ENCODE data around the gene C20orf96.

The C20orf96 gene

GRCh38 chr20:297925-298775 lies 7.6 kb upstream of the C20orf96 start:
- peak overlapping the region; percentile 99 for H3K4me3 ChIP-seq (ENCODE audit: low read depth, low read length)
- peak overlapping the region; percentile 94 for H3K27ac ChIP-seq (ENCODE audit: low read depth, low read length)
- H3K4me1 ChIP-seq (ENCODE audit: control insufficient read depth, insufficient read depth, low read length, unreplicated experiment), result peaks cover 24% of the 10 kb centered on the region
- no peaks in the 10 kb centered on the region for H3K27me3 ChIP-seq (ENCODE audit: insufficient read depth, low read length)
- peaks cover 6% of the 10 kb centered on the region; the same call in 1 of the 2 replicates for H3K36me3 ChIP-seq (ENCODE audit: insufficient read depth, low read length)
- H3K79me2 ChIP-seq (ENCODE audit: control insufficient read depth, insufficient read depth, low read length, unreplicated experiment), result peaks cover 43% of the 10 kb centered on the region
- H2AFZ ChIP-seq (ENCODE audit: low read length, unreplicated experiment), result peak overlapping the region; percentile 82

GRCh38 chr20:297098-297924 lies 6.8 kb upstream of the C20orf96 start, which contains the start of gene ZCCHC3:
TSS of gene ZCCHC3 (plus strand) at chr20:297570. CDS start at chr20:297587, 17 bp downstream.
- Histone ChIP-seq H3K79me2 (ENCODE audit: control insufficient read depth, insufficient read depth, low read length, unreplicated experiment) (peaks cover 43% of the 10 kb centered on the region), H3K27ac (ENCODE audit: low read depth, low read length) (peak within 1 kb of the TSS; percentile 94), H3K4me1 (ENCODE audit: control insufficient read depth, insufficient read depth, low read length, unreplicated experiment) (peaks cover 24% of the 10 kb centered on the region), H3K36me3 (ENCODE audit: insufficient read depth, low read length) (peaks cover 4% of the 10 kb centered on the region; the same call in 1 of the 2 replicates), H3K4me3 (ENCODE audit: low read depth, low read length) (peak within 1 kb of the TSS; percentile 99), H2AFZ (ENCODE audit: low read length, unreplicated experiment) (peak within 1 kb of the TSS; percentile 82), H3K27me3 (ENCODE audit: insufficient read depth, low read length) (no peaks in the 10 kb centered on the region)

GRCh38 chr20:295804-296203 lies 5.3 kb upstream of the C20orf96 start:
- Histone ChIP-seq H3K79me2 (ENCODE audit: control insufficient read depth, insufficient read depth, low read length, unreplicated experiment) (peaks cover 40% of the 10 kb centered on the region), H3K4me3 (ENCODE audit: low read depth, low read length) (peak overlapping the region; percentile 6; the same call in 1 of the 2 replicates), H3K27ac (ENCODE audit: low read depth, low read length) (no peak overlapping the region), H2AFZ (ENCODE audit: low read length, unreplicated experiment) (peak overlapping the region; percentile 16), H3K4me1 (ENCODE audit: control insufficient read depth, insufficient read depth, low read length, unreplicated experiment) (peaks cover 32% of the 10 kb centered on the region), H3K27me3 (ENCODE audit: insufficient read depth, low read length) (no peaks in the 10 kb centered on the region), H3K36me3 (ENCODE audit: insufficient read depth, low read length) (peaks cover 4% of the 10 kb centered on the region; the same call in 1 of the 2 replicates)

- Histone ChIP-seq H3K27me3 (ENCODE audit: insufficient read depth, low read length) (no peaks in the 10 kb centered on the region), H3K4me3 (ENCODE audit: low read depth, low read length) (no peak overlapping the region), H3K36me3 (ENCODE audit: insufficient read depth, low read length) (no peaks in the 10 kb centered on the region), H2AFZ (ENCODE audit: low read length, unreplicated experiment) (no peak overlapping the region), H3K4me1 (ENCODE audit: control insufficient read depth, insufficient read depth, low read length, unreplicated experiment) (peaks cover 23% of the 10 kb centered on the region), H3K79me2 (ENCODE audit: control insufficient read depth, insufficient read depth, low read length, unreplicated experiment) (peaks cover 29% of the 10 kb centered on the region), H3K27ac (ENCODE audit: low read depth, low read length) (no peak overlapping the region)
Observed at GRCh38 chr20:294602-295001, 4.1 kb upstream of the C20orf96 start.

- Histone ChIP-seq H3K27me3 (ENCODE audit: insufficient read depth, low read length) (no peaks in the 10 kb centered on the region), H3K27ac (ENCODE audit: low read depth, low read length) (no peak overlapping the region), H3K79me2 (ENCODE audit: control insufficient read depth, insufficient read depth, low read length, unreplicated experiment) (peaks cover 5% of the 10 kb centered on the region), H2AFZ (ENCODE audit: low read length, unreplicated experiment) (peak overlapping the region; percentile 99), H3K4me3 (ENCODE audit: low read depth, low read length) (peak overlapping the region; percentile 86), H3K36me3 (ENCODE audit: insufficient read depth, low read length) (no peaks in the 10 kb centered on the region), H3K4me1 (ENCODE audit: control insufficient read depth, insufficient read depth, low read length, unreplicated experiment) (peaks cover 19% of the 10 kb centered on the region)
Observed at GRCh38 chr20:289693-290083, 862 bp downstream of the C20orf96 start.

DNA sequence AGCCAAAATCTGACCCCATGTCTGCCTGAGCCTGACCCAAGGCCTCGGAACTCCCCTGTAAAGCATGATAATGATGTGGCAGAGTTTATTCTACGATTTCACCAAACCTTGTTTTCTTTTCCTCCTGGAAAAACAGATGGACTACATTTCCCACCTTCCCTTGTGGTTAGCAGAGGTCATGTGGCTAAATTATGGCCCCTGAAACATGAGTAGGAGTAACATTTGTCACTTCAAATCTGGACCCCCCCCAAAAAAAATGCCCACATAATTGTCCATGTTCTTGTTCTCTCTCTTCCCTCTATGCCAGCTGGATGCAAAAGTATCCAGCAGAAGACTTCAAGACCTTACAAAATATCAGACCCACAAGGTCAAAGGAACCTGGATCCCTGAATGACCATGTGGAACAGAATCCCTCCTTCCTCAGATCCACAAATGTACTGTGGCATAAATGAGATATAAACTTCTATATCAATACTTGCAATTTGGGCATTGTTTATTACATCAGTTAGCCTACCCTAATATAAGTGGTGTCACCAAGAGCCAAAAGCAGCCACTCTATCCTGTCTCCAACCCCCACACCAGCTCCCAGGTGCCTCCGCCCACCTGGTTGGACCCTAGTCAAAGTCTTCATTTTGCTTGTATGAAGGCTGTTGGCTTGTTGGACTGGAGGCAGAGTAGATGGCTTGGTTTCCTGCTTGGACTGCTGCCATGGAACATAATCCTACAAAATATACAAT lies 1.4 kb downstream of the C20orf96 start:
- H3K27ac ChIP-seq (ENCODE audit: low read depth, low read length), result no peak overlapping the region
- peaks cover 5% of the 10 kb centered on the region for H3K79me2 ChIP-seq (ENCODE audit: control insufficient read depth, insufficient read depth, low read length, unreplicated experiment)
- peaks cover 19% of the 10 kb centered on the region for H3K4me1 ChIP-seq (ENCODE audit: control insufficient read depth, insufficient read depth, low read length, unreplicated experiment)
- no peaks in the 10 kb centered on the region for H3K27me3 ChIP-seq (ENCODE audit: insufficient read depth, low read length)
- peak overlapping the region; percentile 86 for H3K4me3 ChIP-seq (ENCODE audit: low read depth, low read length)
- H2AFZ ChIP-seq (ENCODE audit: low read length, unreplicated experiment), result no peak overlapping the region
- no peaks in the 10 kb centered on the region for H3K36me3 ChIP-seq (ENCODE audit: insufficient read depth, low read length)

DNA sequence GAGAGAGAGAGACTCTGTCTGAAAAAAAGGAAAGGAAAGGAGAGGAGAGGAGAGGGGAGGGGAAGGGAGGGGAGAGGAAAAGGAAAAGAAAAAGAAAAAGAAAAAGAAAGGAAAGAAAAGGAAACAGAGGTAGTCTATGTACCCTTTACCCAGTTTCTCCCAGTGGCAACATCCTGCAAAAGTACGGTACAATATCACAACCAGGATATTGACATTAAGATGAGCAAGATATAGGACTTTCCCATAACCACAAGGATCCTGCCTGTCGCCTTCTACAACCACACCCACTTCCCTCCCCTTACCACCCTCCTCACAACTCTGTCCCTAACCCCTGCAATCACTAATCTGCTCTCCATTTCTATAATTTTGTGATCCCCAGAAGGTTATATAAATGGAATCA lies 4.0 kb downstream of the C20orf96 start:
- H3K79me2 ChIP-seq (ENCODE audit: control insufficient read depth, insufficient read depth, low read length, unreplicated experiment), result peaks cover 5% of the 10 kb centered on the region
- no peaks in the 10 kb centered on the region for H3K36me3 ChIP-seq (ENCODE audit: insufficient read depth, low read length)
- no peak overlapping the region for H3K27ac ChIP-seq (ENCODE audit: low read depth, low read length)
- H3K4me3 ChIP-seq (ENCODE audit: low read depth, low read length), result no peak overlapping the region
- H3K4me1 ChIP-seq (ENCODE audit: control insufficient read depth, insufficient read depth, low read length, unreplicated experiment), result peaks cover 15% of the 10 kb centered on the region
- H2AFZ ChIP-seq (ENCODE audit: low read length, unreplicated experiment), result no peak overlapping the region
- H3K27me3 ChIP-seq (ENCODE audit: insufficient read depth, low read length), result no peaks in the 10 kb centered on the region

GRCh38 chr20:284172-284571 lies 6.4 kb downstream of the C20orf96 start:
- peaks cover 1% of the 10 kb centered on the region for H3K4me1 ChIP-seq (ENCODE audit: control insufficient read depth, insufficient read depth, low read length, unreplicated experiment)
- no peaks in the 10 kb centered on the region for H3K36me3 ChIP-seq (ENCODE audit: insufficient read depth, low read length)
- H2AFZ ChIP-seq (ENCODE audit: low read length, unreplicated experiment), result no peak overlapping the region
- H3K27ac ChIP-seq (ENCODE audit: low read depth, low read length), result no peak overlapping the region
- no peak overlapping the region for H3K4me3 ChIP-seq (ENCODE audit: low read depth, low read length)
- no peaks in the 10 kb centered on the region for H3K27me3 ChIP-seq (ENCODE audit: insufficient read depth, low read length)
- H3K79me2 ChIP-seq (ENCODE audit: control insufficient read depth, insufficient read depth, low read length, unreplicated experiment), result no peaks in the 10 kb centered on the region

DNA sequence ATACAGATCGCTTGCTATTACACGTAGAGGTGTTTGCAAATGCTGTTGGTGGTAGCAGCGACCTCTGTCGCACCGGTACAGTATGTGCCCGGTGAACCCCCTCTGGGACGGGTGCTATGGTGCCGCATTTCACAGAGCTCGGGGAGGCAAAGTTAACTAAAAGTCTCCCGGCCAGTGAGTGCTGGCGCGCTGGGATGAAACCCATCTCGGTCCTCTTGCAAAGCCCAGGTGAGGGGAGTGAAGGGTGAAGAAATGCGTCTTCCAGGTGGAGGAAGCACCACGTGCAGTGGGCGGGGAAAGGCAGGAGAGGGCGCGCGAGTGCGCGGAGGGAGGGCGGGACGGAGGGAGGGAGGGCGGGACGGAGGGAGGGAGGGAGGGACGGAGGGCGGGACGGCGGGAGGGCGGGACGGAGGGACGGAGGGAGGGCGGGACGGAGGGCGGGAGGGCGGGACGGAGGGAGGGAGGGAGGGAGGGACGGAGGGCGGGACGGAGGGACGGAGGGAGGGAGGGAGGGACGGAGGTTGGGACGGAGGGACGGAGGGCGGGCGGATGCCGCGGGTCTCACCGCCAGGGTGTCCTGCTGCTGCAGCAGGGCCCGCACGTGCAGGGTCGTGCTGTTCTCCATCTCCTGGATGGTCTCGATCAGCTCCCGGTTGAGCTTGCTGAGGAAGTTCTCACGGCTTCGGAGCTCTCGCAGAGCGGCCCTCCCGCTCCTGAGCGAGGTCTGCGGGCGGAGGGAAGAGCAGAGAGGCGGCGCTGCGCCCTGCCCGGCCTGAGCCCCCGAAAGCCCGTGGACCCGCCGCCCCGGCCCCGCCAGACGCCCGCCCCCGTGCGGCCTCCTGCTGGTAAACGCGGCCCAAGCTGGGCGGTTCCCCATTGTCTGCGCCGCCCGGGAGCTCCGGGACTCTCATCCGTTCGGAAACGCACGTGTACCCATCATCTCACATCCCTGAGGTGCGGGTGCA lies 11.7 kb downstream of the C20orf96 start:
- H3K27me3 ChIP-seq (ENCODE audit: insufficient read depth, low read length), result no peaks in the 10 kb centered on the region
- peak overlapping the region; percentile 68 for H3K4me3 ChIP-seq (ENCODE audit: low read depth, low read length)
- no peaks in the 10 kb centered on the region; the same call in 1 of the 2 replicates for H3K36me3 ChIP-seq (ENCODE audit: insufficient read depth, low read length)
- H3K4me1 ChIP-seq (ENCODE audit: control insufficient read depth, insufficient read depth, low read length, unreplicated experiment), result no peaks in the 10 kb centered on the region
- H3K79me2 ChIP-seq (ENCODE audit: control insufficient read depth, insufficient read depth, low read length, unreplicated experiment), result no peaks in the 10 kb centered on the region
- H3K27ac ChIP-seq (ENCODE audit: low read depth, low read length), result no peak overlapping the region
- peak overlapping the region; percentile 32 for H2AFZ ChIP-seq (ENCODE audit: low read length, unreplicated experiment)

Data from ACC112 (cell line).